Neural progenitor cell (in vitro differentiated cells): ENCODE results near the gene NFATC4. TPM values are rescaled to one million over a fixed set of nuclear protein-coding genes. Genes with fewer than 3 reads are reported as not detected.

ENCODE experiments used
- DNase-seq: peaks from one replicate; pipeline ENCODE4 v3.0.0-alpha.2; 2016; ENCODE audit warnings: low spot score
- H2AFZ ChIP-seq: fragments of 200-600 bp; sonication (generic); replicated peaks from 2 replicates; pipeline ENCODE4 v1.6.1; 2016; ENCODE audit warnings: antibody characterized with exemption
- H3F3A ChIP-seq: fragments of 200-600 bp; sonication (generic); 2 replicates; pipeline ENCODE4 v1.6.1; 2016; ENCODE audit warnings: antibody characterized with exemption, low read depth
- H3K27ac ChIP-seq: fragments of 200-600 bp; sonication (generic); 2 replicates; pipeline ENCODE4 v1.5.1; 2016; ENCODE audit warnings: mild to moderate bottlenecking
- H3K27me3 ChIP-seq: fragments of 200-600 bp; sonication (generic); 2 replicates; pipeline ENCODE4 v1.6.1; 2016; ENCODE audit warnings: mild to moderate bottlenecking, moderate library complexity
- H3K36me3 ChIP-seq: fragments of 200-600 bp; sonication (generic); 2 replicates; pipeline ENCODE4 v1.5.1; 2016
- H3K4me1 ChIP-seq: fragments of 200-600 bp; sonication (generic); 2 replicates; pipeline ENCODE4 v1.6.1; 2016; ENCODE audit warnings: mixed run types
- H3K4me2 ChIP-seq: fragments of 200-600 bp; sonication (generic); 2 replicates; pipeline ENCODE4 v1.6.1; 2016
- H3K4me3 ChIP-seq: fragments of 200-600 bp; sonication (generic); 2 replicates; pipeline ENCODE4 v1.5.1; 2016
- H3K79me2 ChIP-seq: fragments of 200-600 bp; sonication (generic); 2 replicates; pipeline ENCODE4 v1.6.1; 2016; ENCODE audit warnings: low read depth
- H3K9ac ChIP-seq: fragments of 200-600 bp; sonication (generic); 2 replicates; pipeline ENCODE4 v1.6.1; 2016
- H3K9me3 ChIP-seq: fragments of 200-600 bp; sonication (generic); 2 replicates; pipeline ENCODE4 v1.5.1; 2016; ENCODE audit warnings: low read depth
- H4K20me1 ChIP-seq: fragments of 200-600 bp; sonication (generic); 2 replicates; pipeline ENCODE4 v1.6.1; 2016; ENCODE audit warnings: low read depth
- H3K27ac Mint-ChIP-seq: 3 replicates; pipeline ENCODE4 v1.8.0; 2021; ENCODE audit warnings: mixed read lengths
- H3K27me3 Mint-ChIP-seq: 2 replicates; pipeline ENCODE4 v1.8.0; 2022; ENCODE audit warnings: low read depth, mild to moderate bottlenecking, inconsistent platforms, moderate library complexity, mixed read lengths; ENCODE audit not compliant: insufficient read depth
- H3K36me3 Mint-ChIP-seq: 3 replicates; pipeline ENCODE4 v1.8.0; 2021; ENCODE audit warnings: mixed read lengths
- H3K4me1 Mint-ChIP-seq: 3 replicates; pipeline ENCODE4 v1.8.0; 2021; ENCODE audit warnings: mixed read lengths
- H3K4me3 Mint-ChIP-seq: 3 replicates; pipeline ENCODE4 v1.8.0; 2021; ENCODE audit warnings: mild to moderate bottlenecking, moderate library complexity, mixed read lengths
- H3K9me3 Mint-ChIP-seq: 3 replicates; pipeline ENCODE4 v1.8.0; 2020; ENCODE audit warnings: mixed read lengths
- EZH2 ChIP-seq: fragments of 200-600 bp; sonication (generic); IDR thresholded peaks from 2 replicates; pipeline ENCODE4 v1.6.1; 2017; ENCODE audit warnings: antibody characterized with exemption, mild to moderate bottlenecking, moderate library complexity
- EZH2phosphoT487 ChIP-seq: fragments of 200-600 bp; sonication (generic); IDR thresholded peaks from 2 replicates; pipeline ENCODE4 v1.6.1; 2017; ENCODE audit warnings: antibody characterized with exemption
- total RNA-seq: library from RNA; depleted of rRNA; stranded (reverse); fragments of >200 nt; gene quantifications from 2 replicates; pipeline ENCODE4 v1.2.3, GENCODE V29; 2015; ENCODE audit warnings: low replicate concordance
- TF ChIP-seq, protein P1 (sequence below): fragments of 200-600 bp; sonication (generic); IDR thresholded peaks from 2 replicates; pipeline ENCODE4 v1.5.1; 2017; ENCODE audit warnings: antibody characterized with exemption, mild to moderate bottlenecking

Gene NFATC4
- total RNA-seq, 1 donor from 2014 or later: 38.2 TPM

DNA sequence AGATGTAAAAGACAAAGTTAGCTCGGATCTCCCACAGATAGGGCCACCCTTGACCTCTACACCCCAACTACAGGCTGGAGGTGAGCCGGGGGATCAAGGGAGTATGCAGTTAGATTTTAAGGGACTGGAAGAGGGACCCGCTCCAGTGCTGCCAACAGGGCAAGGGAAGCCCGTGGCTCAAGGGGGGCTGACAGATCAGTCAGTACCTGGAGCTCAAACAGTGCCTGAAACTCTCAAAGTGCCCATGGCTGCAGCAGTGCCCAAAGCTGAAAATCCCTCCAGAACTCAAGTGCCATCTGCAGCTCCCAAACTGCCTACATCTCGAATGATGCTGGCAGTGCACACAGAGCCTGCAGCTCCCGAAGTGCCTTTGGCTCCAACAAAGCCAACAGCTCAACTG, 41.2 kb downstream of the NFATC4 start:
- TF ChIP-seq, protein P1, sequence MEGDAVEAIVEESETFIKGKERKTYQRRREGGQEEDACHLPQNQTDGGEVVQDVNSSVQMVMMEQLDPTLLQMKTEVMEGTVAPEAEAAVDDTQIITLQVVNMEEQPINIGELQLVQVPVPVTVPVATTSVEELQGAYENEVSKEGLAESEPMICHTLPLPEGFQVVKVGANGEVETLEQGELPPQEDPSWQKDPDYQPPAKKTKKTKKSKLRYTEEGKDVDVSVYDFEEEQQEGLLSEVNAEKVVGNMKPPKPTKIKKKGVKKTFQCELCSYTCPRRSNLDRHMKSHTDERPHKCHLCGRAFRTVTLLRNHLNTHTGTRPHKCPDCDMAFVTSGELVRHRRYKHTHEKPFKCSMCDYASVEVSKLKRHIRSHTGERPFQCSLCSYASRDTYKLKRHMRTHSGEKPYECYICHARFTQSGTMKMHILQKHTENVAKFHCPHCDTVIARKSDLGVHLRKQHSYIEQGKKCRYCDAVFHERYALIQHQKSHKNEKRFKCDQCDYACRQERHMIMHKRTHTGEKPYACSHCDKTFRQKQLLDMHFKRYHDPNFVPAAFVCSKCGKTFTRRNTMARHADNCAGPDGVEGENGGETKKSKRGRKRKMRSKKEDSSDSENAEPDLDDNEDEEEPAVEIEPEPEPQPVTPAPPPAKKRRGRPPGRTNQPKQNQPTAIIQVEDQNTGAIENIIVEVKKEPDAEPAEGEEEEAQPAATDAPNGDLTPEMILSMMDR: no peak
- TF ChIP-seq EZH2phosphoT487 (no peak), EZH2 (no peak)
- H3K4me1 Mint-ChIP-seq: peaks cover 7% of the 10 kb centered on the region
- no peak for DNase-seq
- Histone ChIP-seq H3F3A (no peaks in the 10 kb centered on the region), H3K27me3 (no peaks in the 10 kb centered on the region), H3K79me2 (peaks cover 12% of the 10 kb centered on the region), H3K9me3 (no peaks in the 10 kb centered on the region), H2AFZ (no peak overlapping the region), H3K9ac (no peak overlapping the region), H3K36me3 (no peaks in the 10 kb centered on the region), H3K4me2 (no peak overlapping the region), H3K4me1 (peaks cover 6% of the 10 kb centered on the region), H3K4me3 (no peak overlapping the region), H4K20me1 (peaks cover 4% of the 10 kb centered on the region), H3K27ac (no peak overlapping the region)
- H3K27me3 Mint-ChIP-seq: peaks cover 4% of the 10 kb centered on the region
- peaks cover 6% of the 10 kb centered on the region for H3K36me3 Mint-ChIP-seq
- H3K27ac Mint-ChIP-seq: no peak overlapping the region
- peaks cover 3% of the 10 kb centered on the region for H3K9me3 Mint-ChIP-seq
- no peak overlapping the region for H3K4me3 Mint-ChIP-seq

DNA sequence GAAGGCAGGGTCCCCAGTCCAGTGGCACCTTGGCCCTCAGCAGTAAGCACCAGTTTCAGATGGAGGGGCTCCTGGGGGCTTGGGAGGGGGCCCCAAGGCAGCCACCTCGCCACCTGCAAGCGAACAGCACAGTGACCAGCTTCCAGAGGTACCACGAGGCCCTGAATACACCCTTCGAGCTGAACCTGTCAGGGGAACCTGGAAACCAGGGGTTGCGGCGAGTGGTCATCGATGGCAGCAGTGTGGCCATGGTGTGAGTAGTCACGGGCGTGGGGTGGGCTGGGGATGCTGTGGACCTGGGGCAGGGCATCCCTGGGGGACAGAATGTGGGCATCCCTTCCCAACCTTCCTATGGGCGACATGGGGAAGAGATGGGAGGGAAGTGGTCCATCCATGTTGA, 42.0 kb downstream of the NFATC4 start:
- no peaks in the 10 kb centered on the region for H3K36me3 ChIP-seq
- H3K79me2 ChIP-seq: peaks cover 6% of the 10 kb centered on the region
- no peak overlapping the region for H3K27ac Mint-ChIP-seq
- no peak overlapping the region for H3K9ac ChIP-seq
- no peak overlapping the region for H3K27ac ChIP-seq
- no peaks in the 10 kb centered on the region for H3F3A ChIP-seq
- peaks cover 4% of the 10 kb centered on the region for H3K27me3 Mint-ChIP-seq
- peaks cover 3% of the 10 kb centered on the region for H3K4me1 Mint-ChIP-seq
- H3K27me3 ChIP-seq: no peaks in the 10 kb centered on the region
- peaks cover 6% of the 10 kb centered on the region for H3K36me3 Mint-ChIP-seq
- H2AFZ ChIP-seq: no peak overlapping the region
- peaks cover 4% of the 10 kb centered on the region for H4K20me1 ChIP-seq
- H3K9me3 Mint-ChIP-seq: peaks cover 3% of the 10 kb centered on the region
- H3K4me2 ChIP-seq: no peak overlapping the region
- no peak overlapping the region for H3K4me3 Mint-ChIP-seq
- H3K4me3 ChIP-seq: no peak overlapping the region
- no peaks in the 10 kb centered on the region for H3K4me1 ChIP-seq
- TF ChIP-seq EZH2phosphoT487 (no peak), EZH2 (no peak)
- TF ChIP-seq, protein P1: no peak
- no peak for DNase-seq
- H3K9me3 ChIP-seq: no peaks in the 10 kb centered on the region

DNA sequence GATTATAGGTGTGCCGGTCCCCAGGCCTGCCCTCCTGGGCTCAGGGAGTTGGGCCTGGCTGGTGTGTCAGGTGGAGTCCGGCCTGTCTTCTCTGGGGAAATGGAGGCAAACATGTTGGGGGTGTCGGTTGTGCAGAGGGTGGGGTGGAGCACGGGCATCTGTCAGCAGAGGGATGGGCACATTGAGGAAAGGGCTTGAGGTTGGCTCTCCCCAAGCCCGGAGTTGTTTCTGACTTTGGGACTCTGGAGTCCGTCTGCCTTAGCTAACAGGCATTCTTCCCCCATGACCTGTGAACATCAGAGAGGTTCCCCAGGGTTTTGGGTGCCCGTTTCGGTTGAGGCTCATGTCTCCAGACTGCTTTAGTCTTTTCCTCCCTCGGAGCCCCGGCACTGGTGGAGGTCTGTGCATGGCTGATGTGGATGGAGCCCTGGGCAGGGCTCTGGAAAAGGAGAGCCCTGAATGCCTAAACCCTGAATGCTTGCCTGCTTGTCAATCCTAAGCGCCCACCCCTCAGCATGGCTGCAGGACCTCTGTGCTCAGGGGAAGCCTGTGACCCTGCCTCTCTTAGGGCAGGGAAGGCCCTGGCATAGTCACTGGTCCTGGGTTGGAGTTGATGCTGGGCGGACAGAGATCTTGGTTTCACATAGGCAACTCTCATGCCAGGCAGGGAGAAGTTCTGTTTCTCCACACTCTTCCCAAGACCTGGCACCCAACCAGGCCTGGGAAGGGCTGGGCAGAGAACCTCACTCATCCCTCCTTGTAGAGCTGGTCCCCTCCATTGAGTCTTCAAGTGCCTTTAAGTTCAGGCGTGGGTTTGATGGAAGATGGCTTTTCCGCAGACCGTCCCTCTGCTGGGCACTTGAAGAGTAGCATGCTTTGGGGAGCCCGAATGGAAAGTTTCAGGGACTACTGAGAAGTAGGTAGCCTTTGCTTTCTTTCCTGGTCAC, 43.7 kb downstream of the NFATC4 start:
- TF ChIP-seq, protein P1: peak; percentile 68
- no peak for TF ChIP-seq EZH2phosphoT487
- Histone ChIP-seq H3K9ac (no peak overlapping the region), H3K79me2 (no peaks in the 10 kb centered on the region), H2AFZ (no peak overlapping the region), H3K36me3 (no peaks in the 10 kb centered on the region), H3K27ac (no peak overlapping the region), H3F3A (no peaks in the 10 kb centered on the region), H3K4me3 (no peak overlapping the region), H3K9me3 (no peaks in the 10 kb centered on the region), H3K4me2 (no peak overlapping the region), H4K20me1 (peaks cover 4% of the 10 kb centered on the region), H3K27me3 (no peaks in the 10 kb centered on the region), H3K4me1 (no peaks in the 10 kb centered on the region)
- H3K4me1 Mint-ChIP-seq: peaks cover 3% of the 10 kb centered on the region
- H3K4me3 Mint-ChIP-seq: no peak overlapping the region
- peaks cover 7% of the 10 kb centered on the region for H3K27me3 Mint-ChIP-seq
- H3K27ac Mint-ChIP-seq: no peak overlapping the region
- peaks cover 6% of the 10 kb centered on the region for H3K36me3 Mint-ChIP-seq
- DNase-seq: peak; percentile 68
- no peaks in the 10 kb centered on the region for H3K9me3 Mint-ChIP-seq
